Central memory CD4-positive, alpha-beta T cell (primary cell): ENCODE results near the gene C14orf119.

Experiments
- DNase-seq: peaks from one replicate; pipeline ENCODE4 v3.0.0; 2022

Gene C14orf119

GRCh38 chr14:23128969-23129758, 33.9 kb downstream of the C14orf119 start:
- no peak for DNase-seq

- DNase-seq: no peak
Observed at GRCh38 chr14:23129759-23130316, 34.5 kb downstream of the C14orf119 start.

- no peak for DNase-seq
Observed at GRCh38 chr14:23130871-23131270, 35.6 kb downstream of the C14orf119 start.

DNA sequence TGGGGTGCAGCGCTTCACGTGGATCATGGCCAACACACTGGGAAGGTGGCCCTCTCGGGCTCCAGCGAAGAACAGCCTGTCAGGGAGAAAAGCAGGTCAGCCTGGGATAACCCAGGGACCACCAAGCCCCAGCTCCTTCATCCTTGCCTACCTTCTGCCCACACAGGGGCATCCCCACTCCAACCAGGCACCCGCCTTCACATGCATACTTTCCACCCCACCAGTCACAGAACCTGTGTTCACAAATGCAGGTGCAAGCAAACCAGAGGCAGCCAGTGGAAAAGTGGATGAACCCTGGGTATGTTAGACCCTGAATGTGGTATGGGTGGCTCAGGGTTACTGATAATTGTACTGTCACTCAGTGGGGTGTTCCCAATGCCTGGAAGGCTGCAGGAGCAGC, 36.2 kb downstream of the C14orf119 start:
- no peak for DNase-seq

DNA sequence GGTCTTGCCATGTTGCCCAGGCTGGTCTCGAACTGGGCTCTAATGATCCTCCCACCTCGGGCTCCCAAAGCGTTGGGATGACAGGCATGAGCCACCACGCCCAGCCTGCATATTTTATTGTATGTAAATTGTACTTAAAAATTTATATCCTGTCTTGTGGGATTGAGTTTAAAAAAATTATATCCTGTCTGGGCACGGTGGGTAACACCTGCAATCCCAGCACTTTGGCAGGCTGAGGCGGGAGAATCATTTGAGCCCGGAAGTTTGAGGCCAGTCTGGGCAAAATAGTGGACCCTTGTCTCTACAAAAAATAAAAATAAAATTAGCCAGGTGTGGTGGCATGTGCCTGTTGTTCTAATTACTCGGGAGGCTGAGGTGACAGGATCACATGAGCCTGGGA, 37.7 kb downstream of the C14orf119 start:
- no peak for DNase-seq

DNA sequence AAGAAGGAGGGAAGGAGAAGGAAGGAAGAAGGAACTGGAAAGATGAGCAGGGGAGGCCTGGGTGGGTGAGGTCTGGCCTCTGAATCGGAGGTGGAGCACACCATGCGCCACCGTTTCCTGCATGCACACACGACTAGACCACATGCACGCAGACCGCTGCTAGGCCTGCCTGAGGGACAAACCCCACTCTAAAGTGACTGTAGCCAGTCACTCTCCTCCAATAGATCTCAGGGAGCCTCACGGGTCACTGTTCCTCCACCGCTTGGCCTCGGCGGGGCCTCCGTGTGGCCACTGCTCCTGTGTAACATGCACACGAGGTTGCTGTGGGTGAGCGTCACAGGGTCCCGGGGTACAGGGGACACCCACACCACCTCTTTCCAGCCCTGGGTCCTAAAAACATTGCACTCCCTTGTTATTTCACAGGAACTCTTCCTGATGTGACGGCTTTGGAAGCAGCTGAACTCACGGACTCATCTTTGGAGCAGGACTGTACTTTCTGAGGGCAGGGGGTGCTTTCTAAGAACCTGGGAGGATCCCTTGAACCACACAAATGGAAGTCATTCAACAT, 41.3 kb downstream of the C14orf119 start:
- no peak for DNase-seq

DNA sequence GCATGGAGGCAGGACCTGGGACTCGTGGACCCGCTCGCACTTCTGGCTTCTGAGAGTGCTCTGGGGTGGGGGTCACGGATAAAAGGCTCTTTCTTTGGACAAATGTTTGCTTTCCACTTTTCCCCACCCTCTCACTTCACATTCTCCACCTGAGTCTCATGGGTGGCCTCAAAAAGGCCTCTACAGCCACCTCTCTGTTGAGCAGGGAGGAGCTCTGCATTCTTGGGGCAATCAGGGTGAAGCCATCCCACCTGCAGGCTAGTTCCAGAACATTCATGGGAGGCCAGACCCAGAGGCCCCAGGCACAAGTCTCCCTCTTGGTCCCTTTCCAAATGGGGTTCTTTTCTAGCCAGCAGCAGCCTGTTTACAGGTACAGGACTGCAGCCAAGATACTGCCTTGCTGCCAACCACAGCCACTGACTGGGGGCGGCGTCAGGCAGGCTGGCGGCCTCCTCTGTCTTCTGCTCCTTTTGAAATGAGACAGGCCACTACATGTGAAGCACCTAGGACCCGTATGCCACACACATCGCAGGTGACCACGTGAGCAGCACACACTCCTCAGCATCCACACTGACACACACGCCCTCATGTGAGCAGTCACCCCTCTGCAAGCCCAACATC, 42.0 kb downstream of the C14orf119 start:
- no peak for DNase-seq

- DNase-seq: no peak
Observed at GRCh38 chr14:23137813-23138535, 42.7 kb downstream of the C14orf119 start.

DNA sequence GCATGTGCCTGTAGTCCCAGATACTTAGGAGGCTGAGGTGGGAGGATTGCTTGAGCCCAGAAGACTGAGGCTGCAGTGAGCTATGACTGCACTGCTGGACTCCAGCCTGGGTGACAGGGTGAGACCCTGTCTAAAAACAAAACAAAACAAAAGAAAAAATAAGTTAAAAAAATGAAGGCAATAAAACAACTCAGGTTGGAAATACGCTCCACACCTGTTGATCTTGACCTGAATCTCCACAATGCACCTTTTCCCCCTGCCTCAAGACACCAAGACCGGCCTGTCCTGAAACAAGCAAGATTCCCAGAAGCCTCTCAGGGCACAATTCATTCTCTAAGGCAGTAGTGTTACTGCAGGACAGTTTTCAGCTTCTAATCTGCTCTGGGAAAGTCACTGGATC, 44.6 kb downstream of the C14orf119 start:
- DNase-seq: no peak

- DNase-seq: no peak
Observed at GRCh38 chr14:23140371-23140770, 45.1 kb downstream of the C14orf119 start.

GRCh38 chr14:23141706-23142444, 46.6 kb downstream of the C14orf119 start:
- DNase-seq: no peak

- no peak for DNase-seq
Observed at GRCh38 chr14:23142826-23143225, 47.5 kb downstream of the C14orf119 start.

GRCh38 chr14:23143911-23144310, 48.6 kb downstream of the C14orf119 start:
- no peak for DNase-seq

- no peak for DNase-seq
Observed at GRCh38 chr14:23145794-23146350, 50.6 kb downstream of the C14orf119 start.

DNA sequence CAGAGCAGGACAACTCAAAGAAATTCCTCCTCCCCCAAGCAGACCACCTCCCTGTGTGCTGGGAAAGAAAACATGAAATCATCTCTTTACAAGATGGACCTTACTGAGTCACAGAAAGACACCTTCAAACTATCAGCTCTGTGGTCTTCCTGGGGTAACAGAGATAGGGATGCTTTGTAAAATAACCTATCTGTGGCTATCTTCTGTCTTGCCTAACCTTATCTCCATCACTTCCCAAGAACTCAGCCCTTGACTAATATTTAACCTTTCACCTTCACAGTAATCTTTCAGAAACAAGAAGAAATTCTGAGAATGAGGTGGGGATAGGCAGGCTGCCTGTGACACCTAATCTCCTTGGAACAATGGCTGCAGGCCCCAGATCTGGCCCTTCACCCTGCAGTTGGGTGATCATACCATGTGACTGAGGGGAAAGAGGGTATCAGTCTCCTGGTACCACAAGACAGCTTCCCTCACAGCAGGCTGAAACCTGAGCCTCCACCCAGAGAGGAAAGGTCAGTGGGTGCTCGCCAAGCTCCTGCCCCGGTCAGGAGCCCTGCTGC, 51.1 kb downstream of the C14orf119 start:
- DNase-seq: no peak

GRCh38 chr14:23146980-23147379, 51.7 kb downstream of the C14orf119 start:
- no peak for DNase-seq

DNA sequence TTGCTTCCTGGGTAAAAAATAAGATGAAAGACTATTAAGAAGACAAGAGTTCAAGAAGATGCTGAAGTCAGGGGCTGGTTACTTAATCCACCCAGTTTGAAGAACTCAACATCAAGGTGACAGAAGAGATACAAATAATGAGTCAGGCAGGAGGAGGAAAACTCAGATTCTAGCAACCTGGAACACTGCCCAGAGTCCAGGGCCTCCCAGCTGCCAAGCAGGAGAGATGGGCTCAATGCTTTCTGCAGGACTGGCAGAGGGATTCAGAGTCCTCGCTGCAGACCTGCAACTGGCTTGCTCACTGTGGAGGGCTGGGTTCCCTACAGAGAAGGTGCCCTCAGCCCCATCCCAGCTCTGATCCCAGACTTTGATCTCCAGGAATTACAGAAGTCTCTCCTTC, 52.4 kb downstream of the C14orf119 start:
- no peak for DNase-seq

DNA sequence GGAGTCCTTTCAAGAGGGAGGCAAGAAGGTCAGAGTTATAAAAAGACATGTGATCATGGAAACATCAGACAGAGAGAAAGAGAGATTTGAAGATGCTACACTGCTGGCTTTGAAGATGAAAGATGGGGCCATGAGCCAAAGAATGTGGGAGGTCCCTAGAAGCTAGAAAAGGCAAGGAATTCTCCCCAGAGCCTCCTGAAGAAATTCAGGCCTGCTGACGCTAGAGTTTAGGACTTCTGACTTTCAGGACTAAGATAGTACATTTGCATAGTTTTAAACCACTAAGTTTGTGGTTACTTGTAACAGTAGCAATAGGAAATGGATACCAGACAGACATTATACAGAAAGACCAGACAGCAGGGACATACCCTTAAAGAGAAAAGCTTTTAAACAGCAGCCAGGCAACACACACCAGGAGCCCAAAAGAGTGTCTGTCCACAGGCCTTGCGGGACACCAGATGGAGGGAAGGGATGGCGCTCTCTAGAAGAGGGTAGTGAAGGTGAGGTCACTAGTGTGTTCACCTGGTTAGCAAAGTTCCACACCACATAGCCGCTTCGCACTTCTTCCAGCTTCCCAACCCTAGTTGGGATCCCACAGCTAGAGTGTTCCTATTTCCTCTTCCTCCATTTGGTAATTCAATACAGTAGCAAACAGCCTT, 53.4 kb downstream of the C14orf119 start:
- no peak for DNase-seq

DNA sequence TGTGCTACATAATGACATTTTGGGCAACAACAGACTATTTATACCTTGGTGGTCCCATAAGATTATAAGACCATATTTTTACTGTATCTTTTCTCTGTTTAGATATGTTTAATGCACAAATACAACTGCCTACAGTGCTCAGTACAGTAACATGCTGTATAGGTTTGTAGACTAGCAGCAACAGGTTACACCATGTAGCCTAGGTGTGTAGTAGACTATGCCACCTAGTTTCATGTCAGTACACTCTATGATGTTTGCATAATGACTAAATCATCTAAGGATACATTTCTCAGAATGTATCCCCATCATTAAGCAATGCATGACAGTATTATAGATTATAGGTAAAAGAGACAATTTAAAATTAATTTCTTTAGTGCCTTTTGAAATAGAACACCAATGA, 54.4 kb downstream of the C14orf119 start:
- DNase-seq: no peak
